HepG2 (cell line): ENCODE results near the gene OSBPL9.

ENCODE experiments used
- CBX2 ChIP-seq, 2 experiments: fragments of 200-600 bp in 1 of 2; sonication (generic); formaldehyde crosslinking in 1 of 2; IDR thresholded peaks; 2 replicates each; pipeline versions ENCODE4 v1.7.0 to v1.8.1; 2018 to 2022; ENCODE audit warnings: low read depth in 2 of 2, low read length in 1 of 2, mild to moderate bottlenecking in 1 of 2, missing genetic modification reagents in 1 of 2
- CHD4 ChIP-seq: fragments of 200-600 bp; sonication (generic); IDR thresholded peaks from 2 replicates; pipeline ENCODE4 v1.7.0; 2017; ENCODE audit warnings: mild to moderate bottlenecking, low read length, borderline replicate concordance
- HDAC2 ChIP-seq: sonication (generic); formaldehyde crosslinking; IDR thresholded peaks from 2 replicates; pipeline ENCODE4 v1.4.0; 2020; ENCODE audit warnings: missing genetic modification reagents
- MAFF ChIP-seq: IDR thresholded peaks from 2 replicates; pipeline ENCODE4 v1.6.1; 2011; ENCODE audit warnings: low read depth, low read length, improper control_type of control experiment
- MAFG ChIP-seq: sonication (generic); formaldehyde crosslinking; IDR thresholded peaks from 2 replicates; pipeline ENCODE4 v1.5.1; 2020; ENCODE audit warnings: mild to moderate bottlenecking, missing genetic modification reagents
- POLR2AphosphoS2 ChIP-seq: IDR thresholded peaks from 2 replicates; pipeline ENCODE4 v1.6.1; 2011; ENCODE audit warnings: low read depth, low read length, improper control_type of control experiment
- POLR2AphosphoS5 ChIP-seq: IDR thresholded peaks from 2 replicates; pipeline ENCODE4 v1.6.1; 2012; ENCODE audit warnings: low read depth, low read length
- SP1 ChIP-seq, 2 experiments: fragments of 450-650 bp in 1 of 2; sonication (generic) in 1 of 2; formaldehyde crosslinking in 1 of 2; IDR thresholded peaks; 2 replicates each; pipeline versions ENCODE4 v1.4.0 to v1.6.1; 2016 to 2020; ENCODE audit warnings: missing genetic modification reagents in 1 of 2
- ZSCAN9 ChIP-seq: IDR thresholded peaks from 2 replicates; pipeline ENCODE4 v1.6.1; 2016; ENCODE audit warnings: borderline replicate concordance
- TF ChIP-seq, protein P1 (sequence below): sonication (generic); formaldehyde crosslinking; IDR thresholded peaks from 2 replicates; pipeline ENCODE4 v1.5.0; 2020; ENCODE audit warnings: mild to moderate bottlenecking, missing genetic modification reagents, moderate library complexity
- TF ChIP-seq, protein P2 (sequence below): sonication (generic); formaldehyde crosslinking; IDR thresholded peaks from 2 replicates; pipeline ENCODE4 v1.8.1; 2023; ENCODE audit warnings: mild to moderate bottlenecking, inconsistent platforms, moderate library complexity, missing genetic modification reagents, borderline replicate concordance

DNA sequence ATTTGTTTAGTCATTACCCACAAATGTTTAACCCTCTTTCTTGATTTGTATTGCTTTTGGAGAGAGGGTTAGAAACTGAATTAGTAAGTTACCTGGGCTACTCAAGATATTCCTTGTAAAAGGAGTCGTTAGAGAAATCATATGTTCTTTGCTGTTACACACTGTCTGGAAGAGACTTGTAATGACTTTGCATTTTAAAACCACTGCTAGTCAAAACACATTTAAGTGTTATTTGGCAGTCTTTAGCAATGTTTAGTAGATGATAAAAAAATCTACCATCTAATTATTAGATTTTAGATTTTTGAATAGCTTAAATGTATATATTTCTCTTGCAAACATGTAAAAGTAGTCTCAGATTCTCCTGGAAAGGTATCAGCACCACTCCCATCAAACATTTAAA is 6.6 kb downstream of the OSBPL9 start:
- TF ChIP-seq MAFG (CRISPR knock-in tag) = no peak
- no peak for TF ChIP-seq ZSCAN9 (CRISPR knock-in tag)
- TF ChIP-seq, protein P1, sequence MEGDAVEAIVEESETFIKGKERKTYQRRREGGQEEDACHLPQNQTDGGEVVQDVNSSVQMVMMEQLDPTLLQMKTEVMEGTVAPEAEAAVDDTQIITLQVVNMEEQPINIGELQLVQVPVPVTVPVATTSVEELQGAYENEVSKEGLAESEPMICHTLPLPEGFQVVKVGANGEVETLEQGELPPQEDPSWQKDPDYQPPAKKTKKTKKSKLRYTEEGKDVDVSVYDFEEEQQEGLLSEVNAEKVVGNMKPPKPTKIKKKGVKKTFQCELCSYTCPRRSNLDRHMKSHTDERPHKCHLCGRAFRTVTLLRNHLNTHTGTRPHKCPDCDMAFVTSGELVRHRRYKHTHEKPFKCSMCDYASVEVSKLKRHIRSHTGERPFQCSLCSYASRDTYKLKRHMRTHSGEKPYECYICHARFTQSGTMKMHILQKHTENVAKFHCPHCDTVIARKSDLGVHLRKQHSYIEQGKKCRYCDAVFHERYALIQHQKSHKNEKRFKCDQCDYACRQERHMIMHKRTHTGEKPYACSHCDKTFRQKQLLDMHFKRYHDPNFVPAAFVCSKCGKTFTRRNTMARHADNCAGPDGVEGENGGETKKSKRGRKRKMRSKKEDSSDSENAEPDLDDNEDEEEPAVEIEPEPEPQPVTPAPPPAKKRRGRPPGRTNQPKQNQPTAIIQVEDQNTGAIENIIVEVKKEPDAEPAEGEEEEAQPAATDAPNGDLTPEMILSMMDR (CRISPR knock-in tag) = no peak
- no peak for TF ChIP-seq POLR2AphosphoS2
- TF ChIP-seq CBX2 (IDR thresholded peaks at IDR 0.05; ENCODE audit: low read depth, low read length) = no peak
- no peak for TF ChIP-seq CBX2 (CRISPR knock-in tag; IDR thresholded peaks at IDR 0.05; ENCODE audit: low read depth)
- TF ChIP-seq CHD4 = no peak
- no peak for TF ChIP-seq SP1 (IDR thresholded peaks at IDR 0.05)
- TF ChIP-seq SP1 (CRISPR knock-in tag; IDR thresholded peaks at IDR 0.05) = no peak
- TF ChIP-seq, protein P2, sequence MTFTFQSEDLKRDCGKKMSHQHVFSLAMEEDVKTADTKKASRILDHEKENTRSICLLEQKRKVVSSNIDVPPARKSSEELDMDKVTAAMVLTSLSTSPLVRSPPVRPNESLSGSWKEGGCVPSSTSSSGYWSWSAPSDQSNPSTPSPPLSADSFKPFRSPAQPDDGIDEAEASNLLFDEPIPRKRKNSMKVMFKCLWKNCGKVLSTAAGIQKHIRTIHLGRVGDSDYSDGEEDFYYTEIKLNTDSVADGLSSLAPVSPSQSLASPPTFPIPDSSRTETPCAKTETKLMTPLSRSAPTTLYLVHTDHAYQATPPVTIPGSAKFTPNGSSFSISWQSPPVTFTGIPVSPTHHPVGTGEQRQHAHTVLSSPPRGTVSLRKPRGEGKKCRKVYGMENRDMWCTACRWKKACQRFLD = no peak
- no peak for TF ChIP-seq HDAC2
- no peak for TF ChIP-seq MAFF
- TF ChIP-seq POLR2AphosphoS5 = no peak
